WERI-Rb-1 (cell line): Measurements from ENCODE around the gene ARL5C.
A peak's percentile ranks its signal among the peaks of the same experiment; 100 is the strongest.

Experiments used
- DNase-seq: peaks from one replicate; pipeline ENCODE4 v3.0.0-alpha.2; 2020
- H3K27ac ChIP-seq: fragments of 250-450 bp; sonication (Bioruptor Pico); 2 replicates; pipeline ENCODE4 v1.5.1; 2020; ENCODE audit warnings: mild to moderate bottlenecking, moderate library complexity
- H3K27me3 ChIP-seq: fragments of 250-450 bp; sonication (Bioruptor Pico); 2 replicates; pipeline ENCODE4 v1.5.1; 2021; ENCODE audit warnings: mild to moderate bottlenecking, low read depth, moderate library complexity; ENCODE audit not compliant: insufficient read depth, severe bottlenecking
- H3K36me3 ChIP-seq: fragments of 250-450 bp; sonication (Bioruptor Pico); 2 replicates; pipeline ENCODE4 v1.5.1; 2020; ENCODE audit warnings: mild to moderate bottlenecking, moderate library complexity
- H3K4me3 ChIP-seq: 2 replicates; pipeline ENCODE4 v1.5.1; 2011; ENCODE audit warnings: low read depth, mild to moderate bottlenecking, control low read depth, low read length
- H3K9me3 ChIP-seq: fragments of 250-450 bp; sonication (Bioruptor Pico); 2 replicates; pipeline ENCODE4 v1.5.1; 2021; ENCODE audit warnings: mild to moderate bottlenecking, moderate library complexity; ENCODE audit not compliant: severe bottlenecking
- CTCF ChIP-seq: IDR thresholded peaks from 2 replicates; pipeline ENCODE4 v1.5.1; 2011; ENCODE audit warnings: low read depth, mild to moderate bottlenecking, control low read depth, inconsistent platforms, low read length

Gene ARL5C

GRCh38 chr17:39196808-39197291, 30.9 kb upstream of the ARL5C start:
- no peak for TF ChIP-seq CTCF
- H3K4me3 ChIP-seq, result peak overlapping the region; percentile 77
- H3K36me3 ChIP-seq, result peaks cover 19% of the 10 kb centered on the region
- H3K9me3 ChIP-seq, result no peaks in the 10 kb centered on the region
- peak; percentile 31 for DNase-seq
- H3K27me3 ChIP-seq, result no peaks in the 10 kb centered on the region
- H3K27ac ChIP-seq, result peak overlapping the region; percentile 69

DNA sequence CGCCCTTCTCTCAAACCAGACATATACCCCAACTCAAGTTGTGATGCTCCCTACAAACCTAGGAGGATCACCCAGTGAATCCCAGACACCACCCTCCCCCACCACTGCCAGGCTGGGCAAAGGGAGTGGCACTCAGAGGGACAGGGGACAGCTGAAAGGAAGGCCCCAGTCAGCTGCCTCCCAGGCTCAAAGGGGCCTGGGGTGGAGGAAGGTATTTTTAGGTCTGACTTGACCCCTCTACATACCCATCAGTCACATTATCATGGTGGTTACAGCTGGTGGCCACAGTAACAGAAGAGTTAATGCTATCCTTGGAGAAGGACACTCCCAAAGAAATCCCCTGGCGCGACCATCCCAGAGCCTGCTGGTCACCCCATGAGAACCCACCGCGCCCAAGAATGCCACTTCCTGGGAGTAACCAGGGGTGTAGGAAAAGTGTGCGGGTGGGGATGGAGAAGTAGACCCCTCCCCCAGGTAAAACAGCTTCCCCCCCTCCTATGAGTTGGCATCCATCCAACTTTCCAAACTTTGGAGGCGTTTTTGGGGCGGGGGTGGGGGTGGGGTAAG, 30.4 kb upstream of the ARL5C start:
- H3K27ac ChIP-seq, result no peak overlapping the region
- peaks cover 15% of the 10 kb centered on the region for H3K36me3 ChIP-seq
- no peak for TF ChIP-seq CTCF

GRCh38 chr17:39195568-39196160, 29.7 kb upstream of the ARL5C start:
- Histone ChIP-seq H3K4me3 (no peak overlapping the region), H3K27ac (no peak overlapping the region), H3K36me3 (peaks cover 18% of the 10 kb centered on the region), H3K9me3 (no peaks in the 10 kb centered on the region), H3K27me3 (no peaks in the 10 kb centered on the region)
- TF ChIP-seq CTCF, result no peak
- no peak for DNase-seq

More for the DNA sequence above, 30.4 kb upstream of the ARL5C start:
- H3K4me3 ChIP-seq, result no peak overlapping the region; the same call in 1 of the 2 replicates
- H3K9me3 ChIP-seq, result no peaks in the 10 kb centered on the region
- H3K27me3 ChIP-seq, result no peaks in the 10 kb centered on the region
- DNase-seq, result no peak

DNA sequence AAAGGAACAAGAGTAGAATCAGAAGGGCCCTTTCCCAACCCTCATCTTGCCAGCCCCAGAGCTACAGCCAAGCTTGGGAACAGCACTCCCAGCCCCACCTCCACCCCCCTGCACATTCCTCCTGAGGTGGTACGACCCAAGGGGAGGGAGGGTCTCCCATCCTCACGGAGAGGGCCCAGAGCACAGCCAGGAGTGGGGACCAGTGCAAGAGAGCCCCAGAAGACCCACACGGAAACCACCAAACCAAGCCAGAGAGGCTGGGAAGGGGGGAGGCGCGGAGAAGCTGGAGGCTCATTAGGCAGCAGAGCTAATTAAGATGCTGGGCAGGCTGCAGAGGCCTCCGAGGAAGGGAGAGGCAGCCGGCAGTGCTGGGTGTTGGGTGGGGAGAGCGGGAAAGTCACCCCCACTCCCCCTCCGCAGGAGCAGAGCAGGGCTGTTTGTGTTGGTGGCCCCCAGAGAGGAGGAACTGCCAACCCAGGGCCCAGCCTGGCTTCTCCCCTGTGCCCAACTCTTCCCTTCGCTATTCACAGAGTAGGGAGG, 29.1 kb upstream of the ARL5C start:
- no peaks in the 10 kb centered on the region for H3K9me3 ChIP-seq
- peaks cover 24% of the 10 kb centered on the region for H3K36me3 ChIP-seq
- H3K27me3 ChIP-seq, result no peaks in the 10 kb centered on the region
- no peak overlapping the region for H3K4me3 ChIP-seq
- no peak for DNase-seq
- H3K27ac ChIP-seq, result no peak overlapping the region; the same call in 1 of the 2 replicates
- TF ChIP-seq CTCF, result no peak

GRCh38 chr17:39194089-39194984, 28.4 kb upstream of the ARL5C start:
- Histone ChIP-seq H3K27ac (no peak overlapping the region; the same call in 1 of the 2 replicates), H3K4me3 (no peak overlapping the region), H3K36me3 (peaks cover 31% of the 10 kb centered on the region), H3K27me3 (no peaks in the 10 kb centered on the region), H3K9me3 (no peaks in the 10 kb centered on the region)
- peak; percentile 92 for DNase-seq
- peak; percentile 83 for TF ChIP-seq CTCF
